22Rv1 (cell line): ENCODE results near the gene C16orf86.

Experiments used
- H3K27ac ChIP-seq: fragments of 450-650 bp; 2 replicates; pipeline ENCODE4 v1.5.1; 2017
- CTCF ChIP-seq: fragments of 450-650 bp; IDR thresholded peaks from 2 replicates; pipeline ENCODE4 v1.5.1; 2017; ENCODE audit warnings: mild to moderate bottlenecking
- ZFX ChIP-seq: fragments of 450-650 bp; IDR thresholded peaks from 2 replicates; pipeline ENCODE4 v1.6.1; 2017; ENCODE audit warnings: antibody characterized with exemption, borderline replicate concordance

Gene C16orf86

DNA sequence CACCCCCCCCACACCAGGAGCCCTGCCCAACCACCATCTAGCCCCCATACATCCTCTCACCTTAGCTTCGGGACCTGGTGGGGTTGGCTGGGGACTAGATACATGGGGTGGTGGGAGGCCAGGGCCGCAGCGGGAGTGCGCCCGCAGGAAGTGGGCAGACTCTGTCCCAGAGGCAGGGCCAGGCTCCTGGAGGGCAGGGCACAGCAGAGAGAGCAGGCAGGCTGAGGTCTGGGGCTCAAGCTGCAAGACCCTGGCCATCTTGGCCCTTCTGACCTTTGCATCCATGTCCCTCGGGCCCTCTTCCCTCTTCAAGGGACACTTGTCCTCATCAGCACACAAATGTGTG is 2.8 kb upstream of the C16orf86 start:
- H3K27ac ChIP-seq, result 0 out of 2 replicates have a peak overlapping the region, but pooled peaks have one; percentile 93
- TF ChIP-seq ZFX (no peak), CTCF (peak; percentile 5; the same call in 1 of the 2 replicates)

- H3K27ac ChIP-seq, result 0 out of 2 replicates have a peak overlapping the region, but pooled peaks have one; percentile 18
- TF ChIP-seq CTCF (no peak), ZFX (no peak)
Observed at GRCh38 chr16:67664258-67664657, 2.4 kb upstream of the C16orf86 start.

- 0 out of 2 replicates have a peak overlapping the region, but pooled peaks have one; percentile 18 for H3K27ac ChIP-seq
- TF ChIP-seq CTCF (no peak), ZFX (no peak)
Observed at GRCh38 chr16:67664871-67665270, 1.7 kb upstream of the C16orf86 start.

GRCh38 chr16:67665598-67665997 is 1.0 kb upstream of the C16orf86 start:
- no peak for TF ChIP-seq ZFX
- no peak for TF ChIP-seq CTCF
- H3K27ac ChIP-seq, result peak overlapping the region; percentile 80

- H3K27ac ChIP-seq, result peak overlapping the region; percentile 80
- TF ChIP-seq CTCF, result no peak
- no peak for TF ChIP-seq ZFX
Observed at GRCh38 chr16:67666032-67666551, 522 bp upstream of the C16orf86 start.

- no peak for TF ChIP-seq ZFX
- TF ChIP-seq CTCF, result no peak
- peak overlapping the region; percentile 80 for H3K27ac ChIP-seq
Observed at GRCh38 chr16:67667453-67667816, 821 bp downstream of the C16orf86 start.

DNA sequence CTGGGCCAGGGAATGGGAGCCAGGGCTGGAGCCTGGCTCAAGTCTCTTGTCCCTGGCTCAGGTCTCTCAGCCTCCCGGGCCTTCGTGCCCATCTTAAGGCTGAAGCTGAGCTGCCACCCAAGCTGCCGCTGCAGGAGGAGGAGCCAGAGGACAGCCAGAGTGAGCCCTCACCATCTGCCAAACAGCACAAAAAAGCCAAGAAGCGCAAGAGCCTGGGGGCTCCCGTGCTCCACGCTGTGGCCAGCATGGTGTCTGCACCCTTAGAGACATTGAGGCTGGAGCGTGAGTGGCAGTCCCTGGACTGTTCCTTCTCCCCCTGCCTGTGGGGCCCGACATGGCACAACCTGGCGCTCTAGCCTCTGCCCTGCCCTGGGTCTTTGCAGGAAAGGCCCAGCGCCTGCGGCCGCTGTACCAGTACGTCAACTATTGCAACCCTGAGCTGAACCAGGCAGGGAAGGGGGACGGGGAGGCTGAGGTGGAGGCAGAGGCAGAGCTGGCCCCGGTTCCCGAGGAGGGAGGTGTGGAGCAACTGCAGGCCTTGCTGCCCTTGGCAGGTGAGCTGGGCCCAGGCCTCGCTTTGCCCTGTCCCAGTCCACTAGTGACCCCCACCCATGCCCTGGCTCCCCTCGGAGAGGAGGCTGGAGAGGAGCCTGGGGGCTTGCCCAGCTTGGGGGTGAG is 1.3 kb downstream of the C16orf86 start:
- peak overlapping the region; percentile 80 for H3K27ac ChIP-seq
- TF ChIP-seq ZFX (no peak), CTCF (peak; percentile 78)
